ENCODE data around the gene COX14. TPM values are rescaled to one million over a fixed set of nuclear protein-coding genes. Genes with fewer than 3 reads are reported as not detected.
"Not testable (repeated sequence)": the region's sequence is repeated elsewhere in the genome, so short reads cannot be mapped to it uniquely, and the experiment has no call there.

COX14 gene
- total RNA-seq, 4 donors from 2014 or later: 40.6 to 135 (median 90.9) TPM

GRCh38 chr12:50079771-50080170, 32.3 kb upstream of the COX14 start:
- no peak for DNase-seq
- H3K27me3 ChIP-seq: no peaks in the 10 kb centered on the region
- no peak overlapping the region for H3K27ac ChIP-seq
- peaks cover 0 to 12% of the 10 kb centered on the region in 2 donors for H3K4me1 ChIP-seq
- intact Hi-C loops (cut with DNase I): loop anchor here (5.0 to 10.0 kb wide), 2 partner anchors 98 to 235 kb away; no protein-coding TSS in a partner anchor
- no peak overlapping the region for H3K4me3 ChIP-seq (replicated peaks in 1 of 3)
- no peak for TF ChIP-seq CTCF (IDR thresholded peaks at IDR 0.05)
- TF ChIP-seq POLR2A (IDR thresholded peaks at IDR 0.05): no peak
- WGBS, 2 donors: 80 to 85% methylated on average over 5 of the region's 5 CpGs
- no peaks in the 10 kb centered on the region for H3K9me3 ChIP-seq
- H3K36me3 ChIP-seq: no peaks in the 10 kb centered on the region

- Histone ChIP-seq H3K27me3 (no peaks in the 10 kb centered on the region), H3K27ac (no peak overlapping the region), H3K4me1 (peaks cover 7 to 16% of the 10 kb centered on the region in 2 donors), H3K9me3 (no peaks in the 10 kb centered on the region), H3K4me3 (replicated peaks in 1 of 3) (no peak overlapping the region), H3K36me3 (no peaks in the 10 kb centered on the region)
- WGBS, 2 donors: 45 to 55% methylated on average over 33 of the region's 46 CpGs
- intact Hi-C loops (cut with DNase I): no loop called here
- DNase-seq: no peak
- TF ChIP-seq POLR2A (IDR thresholded peaks at IDR 0.05) (no peak), CTCF (IDR thresholded peaks at IDR 0.05) (no peak)
These were observed 30.8 kb upstream of the COX14 start for GRCh38 chr12:50081096-50081808.

GRCh38 chr12:50082644-50083043, 29.4 kb upstream of the COX14 start:
- Histone ChIP-seq H3K27ac (no peak overlapping the region), H3K36me3 (peaks cover 5 to 10% of the 10 kb centered on the region in 2 donors), H3K9me3 (no peaks in the 10 kb centered on the region), H3K4me3 (replicated peaks in 1 of 3) (no peak overlapping the region), H3K4me1 (peaks cover 7 to 16% of the 10 kb centered on the region in 2 donors), H3K27me3 (no peaks in the 10 kb centered on the region)
- DNase-seq: no peak
- WGBS, 2 donors: 82% methylated on average over 7 of the region's 7 CpGs
- TF ChIP-seq CTCF (IDR thresholded peaks at IDR 0.05) (no peak), POLR2A (IDR thresholded peaks at IDR 0.05) (no peak)
- intact Hi-C loops (cut with DNase I): no loop called here

GRCh38 chr12:50083301-50083700, 28.7 kb upstream of the COX14 start:
- intact Hi-C loops (cut with DNase I): no loop called here
- WGBS, 2 donors: 67 to 83% methylated on average over 1 of the region's 1 CpG
- peaks cover 5 to 13% of the 10 kb centered on the region in 2 donors for H3K36me3 ChIP-seq
- H3K4me1 ChIP-seq: peaks cover 7 to 16% of the 10 kb centered on the region in 2 donors
- H3K4me3 ChIP-seq (replicated peaks in 1 of 3): no peak overlapping the region
- H3K9me3 ChIP-seq: no peaks in the 10 kb centered on the region
- DNase-seq: no peak
- H3K27me3 ChIP-seq: no peaks in the 10 kb centered on the region
- peak overlapping the region in 1 of 3 donors; percentile 10 for H3K27ac ChIP-seq
- TF ChIP-seq CTCF (IDR thresholded peaks at IDR 0.05) (no peak), POLR2A (IDR thresholded peaks at IDR 0.05) (no peak)

GRCh38 chr12:50084409-50084774, 27.6 kb upstream of the COX14 start:
- 39 to 46% methylated on average over 7 of the region's 7 CpGs for WGBS, 2 donors
- Histone ChIP-seq H3K4me3 (replicated peaks in 1 of 3) (peak overlapping the region; percentile 27 to 94 (median 89)), H3K27ac (peak overlapping the region; percentile 87 to 98 (median 96)), H3K4me1 (peaks cover 7 to 16% of the 10 kb centered on the region in 2 donors), H3K36me3 (peaks cover 9 to 13% of the 10 kb centered on the region in 2 donors)
- DNase-seq: peak in 1 of 2 donors; percentile 16
- H3K9me3 ChIP-seq; intact Hi-C loops (cut with DNase I); H3K27me3 ChIP-seq: not testable (repeated sequence)

Data from thyroid gland (tissue), 4 donors.